ENCODE data around the gene NHERF1. TPM values are rescaled to one million over a fixed set of nuclear protein-coding genes. Genes with fewer than 3 reads are reported as not detected.

Gene NHERF1
- total and polyA plus RNA-seq, 2 of the 13 experiments (the other 11 are each of a cell fraction or from before 2014, with no cell fraction given), result 169 to 269 TPM

- POLR2A ChIA-PET, result no interaction called here
- CTCF ChIA-PET (ENCODE audit: low intra/inter-chr PET ratio, low total read pairs), result no interaction called here
Observed at GRCh38 chr17:74797824-74798223, 49.4 kb downstream of the NHERF1 start.

GRCh38 chr17:74798239-74798707, 49.8 kb downstream of the NHERF1 start:
- Histone ChIP-seq H2AFZ (ENCODE audit: low read length) (no peak overlapping the region), H3K4me2 (ENCODE audit: low read depth, low read length) (no peak overlapping the region), H3K9ac (ENCODE audit: insufficient read depth, low read depth, low read length) (no peak overlapping the region), H3K27ac (ENCODE audit: extremely low read length, insufficient read depth, low read length) (no peak overlapping the region), H3K79me2 (ENCODE audit: insufficient read depth, low read length) (no peaks in the 10 kb centered on the region), H4K20me1 (ENCODE audit: insufficient read depth, low read length) (no peaks in the 10 kb centered on the region), H3K4me3 (replicated peaks in 1 of 3; ENCODE audit: insufficient read depth in 1 of 3, low read depth in 2 of 3, low read length in 3 of 3) (no peak overlapping the region), H3K9me3 (ENCODE audit: low read length) (no peaks in the 10 kb centered on the region), H3K36me3 (replicated peaks in 1 of 2; ENCODE audit: control insufficient read depth in 1 of 2, insufficient read depth in 2 of 2, low read length in 2 of 2) (peaks cover 24 to 25% of the 10 kb centered on the region in 2 experiments), H3K4me1 (ENCODE audit: insufficient read depth, low read length) (peaks cover 14% of the 10 kb centered on the region; the same call in 1 of the 2 replicates), H3K27me3 (ENCODE audit: control insufficient read depth in 1 of 2, insufficient read depth in 2 of 2, low read length in 2 of 2) (no peaks in the 10 kb centered on the region)
- intact Hi-C loops (cut with micrococcal nuclease; ENCODE audit: unreplicated experiment), result no loop called here
- TF ChIP-seq ZNF644 (CRISPR knock-in tag; IDR thresholded peaks at IDR 0.05; ENCODE audit: low read depth) (no peak), MED8 (CRISPR knock-in tag; IDR thresholded peaks at IDR 0.05; ENCODE audit: insufficient replicate concordance) (no peak), ZNF879 (CRISPR knock-in tag; IDR thresholded peaks at IDR 0.05) (no peak), KLF9 (CRISPR knock-in tag; IDR thresholded peaks at IDR 0.05; ENCODE audit: low read depth) (no peak), FOSL2 (CRISPR knock-in tag; IDR thresholded peaks at IDR 0.05) (peak; percentile 58), GPN1 (CRISPR knock-in tag; IDR thresholded peaks at IDR 0.05; ENCODE audit: borderline replicate concordance) (no peak), ZNF34 (CRISPR knock-in tag; IDR thresholded peaks at IDR 0.05; ENCODE audit: borderline replicate concordance) (no peak)
- no peak for ATAC-seq
- no TSS peak for BruUV-seq (replicated peaks)
- POLR2A ChIA-PET, result no interaction called here
- 79% methylated on average over 8 of the region's 8 CpGs for whole genome bisulfite sequencing (ENCODE audit: low lambda C conversion rate)
- in situ Hi-C loops (cut with HindIII; ENCODE audit: extremely low pct_ligation_motif_present, low pct_unique_long_range_greater_than_20kb), result no loop called here
- FAIRE-seq, result no peak
- CTCF ChIA-PET (ENCODE audit: low intra/inter-chr PET ratio, low total read pairs), result no interaction called here
- no peak for DNase-seq (ENCODE audit: low spot score)

More at GRCh38 chr17:74797824-74798223, 49.4 kb downstream of the NHERF1 start:
- H3K4me2 ChIP-seq (ENCODE audit: low read depth, low read length), result no peak overlapping the region
- no peak overlapping the region for H3K4me3 ChIP-seq (replicated peaks in 1 of 3; ENCODE audit: insufficient read depth in 1 of 3, low read depth in 2 of 3, low read length in 3 of 3)
- no TSS peak for BruUV-seq (replicated peaks)
- ATAC-seq (no peak), FAIRE-seq (no peak), DNase-seq (ENCODE audit: low spot score) (no peak)
- no peaks in the 10 kb centered on the region for H3K9me3 ChIP-seq (ENCODE audit: low read length)
- no peak for TF ChIP-seq THAP7 (CRISPR knock-in tag; IDR thresholded peaks at IDR 0.05)
- H4K20me1 ChIP-seq (ENCODE audit: insufficient read depth, low read length), result no peaks in the 10 kb centered on the region
- peaks cover 22 to 28% of the 10 kb centered on the region in 2 experiments for H3K36me3 ChIP-seq (replicated peaks in 1 of 2; ENCODE audit: control insufficient read depth in 1 of 2, insufficient read depth in 2 of 2, low read length in 2 of 2)
- H3K4me1 ChIP-seq (ENCODE audit: insufficient read depth, low read length), result peaks cover 12% of the 10 kb centered on the region; the same call in 1 of the 2 replicates
- no peaks in the 10 kb centered on the region for H3K79me2 ChIP-seq (ENCODE audit: insufficient read depth, low read length)
- WGBS (ENCODE audit: low lambda C conversion rate), result 94% methylated on average over 4 of the region's 4 CpGs
- no peak overlapping the region for H3K27ac ChIP-seq (ENCODE audit: extremely low read length, insufficient read depth, low read length)
- no peaks in the 10 kb centered on the region for H3K27me3 ChIP-seq (ENCODE audit: control insufficient read depth in 1 of 2, insufficient read depth in 2 of 2, low read length in 2 of 2)
- H2AFZ ChIP-seq (ENCODE audit: low read length), result no peak overlapping the region
- in situ Hi-C loops (cut with HindIII; ENCODE audit: extremely low pct_ligation_motif_present, low pct_unique_long_range_greater_than_20kb), result no loop called here
- H3K9ac ChIP-seq (ENCODE audit: insufficient read depth, low read depth, low read length), result no peak overlapping the region
- intact Hi-C loops (cut with micrococcal nuclease; ENCODE audit: unreplicated experiment), result no loop called here
